HFF-Myc (cell line): ENCODE data around the gene GLDN.

Experiments used
- DNase-seq: peaks from one replicate; pipeline ENCODE4 v3.0.0-alpha.2; 2011; ENCODE audit warnings: low read depth; ENCODE audit errors: extremely low read depth
- H3K4me3 ChIP-seq: replicated peaks from 2 replicates; pipeline ENCODE4 v1.5.1; 2011; ENCODE audit warnings: low read depth, mild to moderate bottlenecking, control low read depth, low read length
- CTCF ChIP-seq: IDR thresholded peaks from 2 replicates; pipeline ENCODE4 v1.5.1; 2012; ENCODE audit warnings: mild to moderate bottlenecking, low read depth, low read length, control low read depth; ENCODE audit errors: missing control alignments

The GLDN gene

GRCh38 chr15:51353976-51354375 is 12.5 kb downstream of the GLDN start:
- no peak for DNase-seq
- no peak overlapping the region for H3K4me3 ChIP-seq
- TF ChIP-seq CTCF, result no peak

GRCh38 chr15:51355096-51355495 is 13.6 kb downstream of the GLDN start:
- no peak for DNase-seq
- no peak overlapping the region for H3K4me3 ChIP-seq
- TF ChIP-seq CTCF, result no peak

GRCh38 chr15:51356147-51356546 is 14.7 kb downstream of the GLDN start:
- no peak for TF ChIP-seq CTCF
- no peak overlapping the region for H3K4me3 ChIP-seq
- no peak for DNase-seq

- H3K4me3 ChIP-seq, result no peak overlapping the region
- no peak for DNase-seq
- no peak for TF ChIP-seq CTCF
Observed at GRCh38 chr15:51356983-51357382, 15.5 kb downstream of the GLDN start.

GRCh38 chr15:51359981-51360380 is 18.5 kb downstream of the GLDN start:
- no peak overlapping the region for H3K4me3 ChIP-seq
- no peak for TF ChIP-seq CTCF
- DNase-seq, result no peak

GRCh38 chr15:51363383-51363782 is 21.9 kb downstream of the GLDN start:
- no peak for TF ChIP-seq CTCF
- DNase-seq, result no peak
- H3K4me3 ChIP-seq, result no peak overlapping the region

- no peak for TF ChIP-seq CTCF
- DNase-seq, result no peak
- no peak overlapping the region for H3K4me3 ChIP-seq
Observed at GRCh38 chr15:51365417-51365816, 24.0 kb downstream of the GLDN start.
